HepG2 (cell line): ENCODE data around the gene GNG13. TPM values are rescaled to one million over a fixed set of nuclear protein-coding genes. Genes with fewer than 3 reads are reported as not detected.

ENCODE experiments used
- EEA1 ChIP-seq: sonication (generic); formaldehyde crosslinking; IDR thresholded peaks from 2 replicates; pipeline ENCODE4 v1.5.1; 2020; ENCODE audit warnings: mild to moderate bottlenecking, missing genetic modification reagents, borderline replicate concordance
- GATAD2A ChIP-seq: IDR thresholded peaks from 2 replicates; pipeline ENCODE4 v1.6.1; 2016
- MAFK ChIP-seq, 2 experiments: IDR thresholded peaks in 1 of 2; conservative IDR thresholded peaks in 1 of 2; 2 replicates each; pipeline ENCODE4 v1.6.1; 2011; ENCODE audit warnings: improper control_type of control experiment in 2 of 2, low read length in 2 of 2
- NKX3-1 ChIP-seq: sonication (generic); formaldehyde crosslinking; IDR thresholded peaks from 2 replicates; pipeline ENCODE4 v1.5.0; 2020; ENCODE audit warnings: missing genetic modification reagents
- SNAI1 ChIP-seq: sonication (generic); formaldehyde crosslinking; IDR thresholded peaks from 2 replicates; pipeline ENCODE4 v1.5.0; 2020; ENCODE audit warnings: mild to moderate bottlenecking, missing genetic modification reagents, borderline replicate concordance
- ZFP37 ChIP-seq: sonication (generic); formaldehyde crosslinking; IDR thresholded peaks from 2 replicates; pipeline ENCODE4 v1.4.0; 2020; ENCODE audit warnings: missing genetic modification reagents, borderline replicate concordance
- ZNF44 ChIP-seq: sonication (generic); formaldehyde crosslinking; IDR thresholded peaks from 2 replicates; pipeline ENCODE4 v1.5.1; 2020; ENCODE audit warnings: mild to moderate bottlenecking, missing genetic modification reagents
- ZNF615 ChIP-seq: sonication (generic); formaldehyde crosslinking; IDR thresholded peaks from 2 replicates; pipeline ENCODE4 v1.5.0; 2020; ENCODE audit warnings: mild to moderate bottlenecking, missing genetic modification reagents, borderline replicate concordance
- ZNF709 ChIP-seq: sonication (generic); formaldehyde crosslinking; IDR thresholded peaks from 2 replicates; pipeline ENCODE4 v1.5.0; 2020; ENCODE audit warnings: mild to moderate bottlenecking, missing genetic modification reagents
- polyA plus RNA-seq, 8 experiments: library from polyadenylated mRNA; depleted of rRNA in 3 of 8; stranded (reverse) in 7 of 8; unstranded in 1 of 8; fragments of >200 nt; fragmentation: Illumina TruSeq in 4 of 8; extraction: Trizol in 4 of 8; gene quantifications; 2 replicates each; pipeline versions ENCODE4 v1.2.1 to v1.2.3, GENCODE V29; 2011 to 2016; ENCODE audit warnings: low read depth in 4 of 8, missing spikeins in 1 of 8, mixed read lengths in 1 of 8; ENCODE audit not compliant: insufficient read depth in 1 of 8
- total RNA-seq, 5 experiments: library from RNA; depleted of rRNA; stranded (reverse); fragments of >200 nt; fragmentation: Illumina TruSeq; extraction: Trizol; gene quantifications; 2 replicates each; pipeline ENCODE4 v1.2.3, GENCODE V29; 2016; ENCODE audit warnings: low read depth in 1 of 5
- TF ChIP-seq, protein P1 (sequence below): sonication (generic); formaldehyde crosslinking; IDR thresholded peaks from 2 replicates; pipeline ENCODE4 v1.4.0; 2020; ENCODE audit warnings: mild to moderate bottlenecking, missing genetic modification reagents
- TF ChIP-seq, protein P2 (sequence below): sonication (generic); formaldehyde crosslinking; IDR thresholded peaks from 2 replicates; pipeline ENCODE4 v1.8.0; 2022; ENCODE audit warnings: mild to moderate bottlenecking, missing genetic modification reagents
- TF ChIP-seq, protein P3 (sequence below), 2 experiments: sonication (generic) in 1 of 2; formaldehyde crosslinking in 1 of 2; IDR thresholded peaks; 2 replicates each; pipeline versions ENCODE4 v1.6.1 to v1.9.0; 2014 to 2022; ENCODE audit warnings: antibody characterized with exemption in 1 of 2, borderline replicate concordance in 1 of 2, inconsistent platforms in 1 of 2, low read depth in 1 of 2, missing genetic modification reagents in 1 of 2

The GNG13 gene
- total and polyA plus RNA-seq, 2 of the 13 experiments (the other 11 are each of a cell fraction or from before 2014, with no cell fraction given) = not detected

DNA sequence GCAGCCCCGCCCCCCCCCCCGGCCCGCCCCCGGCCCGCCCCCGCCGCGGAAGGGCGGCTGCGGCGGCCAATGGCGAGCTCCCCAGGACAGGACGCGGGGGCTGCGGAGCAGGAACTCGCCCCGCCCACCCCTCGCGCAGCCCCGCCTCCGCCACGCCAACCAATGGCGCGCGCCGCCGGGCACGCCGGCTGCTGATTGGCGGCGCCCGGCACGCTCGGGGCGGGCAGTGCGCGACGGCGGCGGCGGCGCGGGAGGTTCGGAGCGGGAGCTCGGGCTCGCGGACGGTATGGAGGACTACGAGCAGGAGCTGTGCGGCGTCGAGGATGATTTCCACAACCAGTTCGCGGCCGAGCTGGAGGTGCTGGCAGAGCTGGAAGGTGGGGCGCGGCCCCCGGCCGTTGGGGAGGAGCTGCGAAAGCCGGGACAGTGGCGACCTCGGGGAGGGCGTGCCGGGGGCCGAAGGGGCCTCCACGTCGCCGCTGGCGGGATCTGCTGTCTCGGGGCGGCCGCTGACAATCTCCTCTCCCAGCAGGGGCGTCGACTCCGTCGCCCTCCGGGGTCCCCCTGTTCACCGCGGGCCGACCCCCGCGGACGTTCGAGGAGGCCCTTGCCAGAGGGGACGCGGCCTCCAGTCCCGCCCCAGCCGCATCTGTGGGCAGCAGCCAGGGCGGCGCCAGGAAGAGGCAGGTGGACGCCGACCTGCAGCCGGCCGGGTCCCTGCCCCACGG lies 12.0 kb downstream of the GNG13 start, which contains the start of gene CHTF18 (continued):
- TF ChIP-seq, protein P1, sequence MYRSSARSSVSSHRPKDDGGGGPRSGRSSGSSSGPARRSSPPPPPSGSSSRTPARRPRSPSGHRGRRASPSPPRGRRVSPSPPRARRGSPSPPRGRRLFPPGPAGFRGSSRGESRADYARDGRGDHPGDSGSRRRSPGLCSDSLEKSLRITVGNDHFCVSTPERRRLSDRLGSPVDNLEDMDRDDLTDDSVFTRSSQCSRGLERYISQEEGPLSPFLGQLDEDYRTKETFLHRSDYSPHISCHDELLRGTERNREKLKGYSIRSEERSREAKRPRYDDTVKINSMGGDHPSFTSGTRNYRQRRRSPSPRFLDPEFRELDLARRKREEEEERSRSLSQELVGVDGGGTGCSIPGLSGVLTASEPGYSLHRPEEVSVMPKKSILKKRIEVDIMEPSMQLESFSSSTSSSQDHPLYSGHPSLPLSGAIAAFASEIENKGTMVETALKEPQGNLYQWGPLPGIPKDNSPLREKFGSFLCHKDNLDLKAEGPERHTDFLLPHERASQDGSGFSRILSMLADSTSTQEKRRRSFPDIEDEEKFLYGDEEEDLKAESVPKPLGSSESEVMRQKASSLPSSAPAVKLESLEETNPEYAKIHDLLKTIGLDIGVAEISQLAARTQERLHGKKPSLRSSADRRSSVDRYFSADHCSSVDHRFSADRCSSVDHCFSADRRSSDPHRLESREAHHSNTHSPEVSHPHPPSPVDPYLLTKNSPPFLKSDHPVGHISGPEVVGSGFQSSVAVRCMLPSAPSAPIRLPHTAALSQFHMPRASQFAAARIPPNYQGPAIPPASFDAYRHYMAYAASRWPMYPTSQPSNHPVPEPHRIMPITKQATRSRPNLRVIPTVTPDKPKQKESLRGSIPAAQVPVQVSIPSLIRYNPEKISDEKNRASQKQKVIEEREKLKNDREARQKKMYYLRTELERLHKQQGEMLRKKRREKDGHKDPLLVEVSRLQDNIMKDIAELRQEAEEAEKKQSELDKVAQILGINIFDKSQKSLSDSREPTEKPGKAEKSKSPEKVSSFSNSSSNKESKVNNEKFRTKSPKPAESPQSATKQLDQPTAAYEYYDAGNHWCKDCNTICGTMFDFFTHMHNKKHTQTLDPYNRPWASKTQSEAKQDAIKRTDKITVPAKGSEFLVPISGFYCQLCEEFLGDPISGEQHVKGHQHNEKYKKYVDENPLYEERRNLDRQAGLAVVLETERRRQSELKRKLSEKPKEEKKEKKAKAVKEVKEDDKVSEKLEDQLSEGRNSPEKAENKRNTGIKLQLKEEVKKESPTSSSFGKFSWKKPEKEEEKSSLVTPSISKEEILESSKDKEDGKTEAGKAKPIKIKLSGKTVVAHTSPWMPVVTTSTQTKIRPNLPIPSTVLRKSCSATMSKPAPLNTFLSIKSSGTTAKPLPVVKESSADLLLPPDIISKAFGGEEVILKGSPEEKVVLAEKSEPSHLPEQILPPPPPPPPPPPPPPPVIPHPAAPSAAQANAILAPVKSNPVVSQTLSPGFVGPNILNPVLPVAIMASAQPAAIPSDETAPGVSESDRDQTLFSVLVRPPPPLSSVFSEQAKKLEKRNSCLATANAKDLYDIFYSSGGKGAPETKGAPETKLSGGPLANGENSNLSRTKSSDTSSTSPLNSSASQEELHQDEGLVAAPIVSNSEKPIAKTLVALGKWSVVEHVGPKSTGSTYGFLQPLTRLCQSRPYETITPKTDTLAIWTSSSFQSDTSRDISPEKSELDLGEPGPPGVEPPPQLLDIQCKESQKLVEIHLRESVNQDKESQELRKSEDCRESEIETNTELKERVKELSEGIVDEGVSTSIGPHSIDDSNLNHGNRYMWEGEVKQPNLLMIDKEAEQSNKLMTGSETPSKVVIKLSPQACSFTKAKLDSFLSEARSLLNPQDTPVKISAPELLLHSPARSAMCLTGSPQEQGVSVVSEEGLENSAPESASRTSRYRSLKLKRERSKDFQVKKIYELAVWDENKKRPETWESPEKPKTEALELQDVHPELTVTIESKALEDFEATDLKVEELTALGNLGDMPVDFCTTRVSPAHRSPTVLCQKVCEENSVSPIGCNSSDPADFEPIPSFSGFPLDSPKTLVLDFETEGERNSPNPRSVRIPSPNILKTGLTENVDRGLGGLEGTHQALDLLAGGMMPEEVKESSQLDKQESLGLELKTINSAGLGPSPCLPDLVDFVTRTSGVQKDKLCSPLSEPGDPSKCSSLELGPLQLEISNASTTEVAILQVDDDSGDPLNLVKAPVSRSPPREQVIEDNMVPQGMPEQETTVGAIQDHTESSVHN (CRISPR knock-in tag) = no peak
- TF ChIP-seq ZNF709 (CRISPR knock-in tag) = peak; percentile 67; the same call in 1 of the 2 replicates
- no peak for TF ChIP-seq GATAD2A (CRISPR knock-in tag)
- 0 out of 2 replicates have a peak, but pooled peaks have one; percentile 23 for TF ChIP-seq NKX3-1 (CRISPR knock-in tag)
- no peak for TF ChIP-seq ZFP37 (CRISPR knock-in tag)
- no peak for TF ChIP-seq ZNF615 (CRISPR knock-in tag)
- TF ChIP-seq, protein P2, sequence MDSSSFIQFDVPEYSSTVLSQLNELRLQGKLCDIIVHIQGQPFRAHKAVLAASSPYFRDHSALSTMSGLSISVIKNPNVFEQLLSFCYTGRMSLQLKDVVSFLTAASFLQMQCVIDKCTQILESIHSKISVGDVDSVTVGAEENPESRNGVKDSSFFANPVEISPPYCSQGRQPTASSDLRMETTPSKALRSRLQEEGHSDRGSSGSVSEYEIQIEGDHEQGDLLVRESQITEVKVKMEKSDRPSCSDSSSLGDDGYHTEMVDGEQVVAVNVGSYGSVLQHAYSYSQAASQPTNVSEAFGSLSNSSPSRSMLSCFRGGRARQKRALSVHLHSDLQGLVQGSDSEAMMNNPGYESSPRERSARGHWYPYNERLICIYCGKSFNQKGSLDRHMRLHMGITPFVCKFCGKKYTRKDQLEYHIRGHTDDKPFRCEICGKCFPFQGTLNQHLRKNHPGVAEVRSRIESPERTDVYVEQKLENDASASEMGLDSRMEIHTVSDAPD (CRISPR knock-in tag) = no peak
- TF ChIP-seq MAFK (conservative IDR thresholded peaks at IDR 0.05 in 1 of 2, IDR thresholded peaks at IDR 0.05 in 1 of 2; ENCODE audit: low read length in 2 of 2) = no peak
- TF ChIP-seq EEA1 (CRISPR knock-in tag) = 0 out of 2 replicates have a peak, but pooled peaks have one; percentile 22
- TF ChIP-seq SNAI1 (CRISPR knock-in tag) = no peak
- TF ChIP-seq ZNF44 = no peak
- TF ChIP-seq, protein P3, sequence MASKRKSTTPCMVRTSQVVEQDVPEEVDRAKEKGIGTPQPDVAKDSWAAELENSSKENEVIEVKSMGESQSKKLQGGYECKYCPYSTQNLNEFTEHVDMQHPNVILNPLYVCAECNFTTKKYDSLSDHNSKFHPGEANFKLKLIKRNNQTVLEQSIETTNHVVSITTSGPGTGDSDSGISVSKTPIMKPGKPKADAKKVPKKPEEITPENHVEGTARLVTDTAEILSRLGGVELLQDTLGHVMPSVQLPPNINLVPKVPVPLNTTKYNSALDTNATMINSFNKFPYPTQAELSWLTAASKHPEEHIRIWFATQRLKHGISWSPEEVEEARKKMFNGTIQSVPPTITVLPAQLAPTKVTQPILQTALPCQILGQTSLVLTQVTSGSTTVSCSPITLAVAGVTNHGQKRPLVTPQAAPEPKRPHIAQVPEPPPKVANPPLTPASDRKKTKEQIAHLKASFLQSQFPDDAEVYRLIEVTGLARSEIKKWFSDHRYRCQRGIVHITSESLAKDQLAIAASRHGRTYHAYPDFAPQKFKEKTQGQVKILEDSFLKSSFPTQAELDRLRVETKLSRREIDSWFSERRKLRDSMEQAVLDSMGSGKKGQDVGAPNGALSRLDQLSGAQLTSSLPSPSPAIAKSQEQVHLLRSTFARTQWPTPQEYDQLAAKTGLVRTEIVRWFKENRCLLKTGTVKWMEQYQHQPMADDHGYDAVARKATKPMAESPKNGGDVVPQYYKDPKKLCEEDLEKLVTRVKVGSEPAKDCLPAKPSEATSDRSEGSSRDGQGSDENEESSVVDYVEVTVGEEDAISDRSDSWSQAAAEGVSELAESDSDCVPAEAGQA (IDR thresholded peaks at IDR 0.05; ENCODE audit: low read depth) = no peak
- TF ChIP-seq, protein P3 (CRISPR knock-in tag; IDR thresholded peaks at IDR 0.05; ENCODE audit: borderline replicate concordance) = 0 out of 2 replicates have a peak, but pooled peaks have one; percentile 37
